Left lung (tissue), 10 donors: ENCODE measurements around the gene RAB13. TPM values are rescaled to one million over a fixed set of nuclear protein-coding genes. Genes with fewer than 3 reads are reported as not detected.
"Not testable (repeated sequence)": the region's sequence is repeated elsewhere in the genome, so short reads cannot be mapped to it uniquely, and the experiment has no call there.

Experiments used
- ATAC-seq: fragments of 200-7000 bp; cut with Tn5 transposase; one replicate; pipeline ENCODE4 v1.9.1; 2020; ENCODE audit warnings: moderate library complexity
- DNase-seq, 4 donors: peaks; one replicate each; pipeline ENCODE4 v3.0.0-alpha.2; 2013 to 2020
- H3K27ac ChIP-seq, 2 donors: fragments of 200-600 bp; sonication (generic) in 1 of 2; one replicate each; pipeline versions ENCODE4 v1.5.0 to v1.8.0; 2020 to 2021
- H3K27me3 ChIP-seq, 2 donors: fragments of 200-600 bp; sonication (generic) in 1 of 2; one replicate each; pipeline versions ENCODE4 v1.5.0 to v1.8.0; 2020 to 2021
- H3K36me3 ChIP-seq, 2 donors: fragments of 200-600 bp; sonication (generic) in 1 of 2; one replicate each; pipeline versions ENCODE4 v1.5.0 to v1.8.0; 2020 to 2021
- H3K4me1 ChIP-seq, 2 donors: fragments of 200-600 bp; one replicate each; pipeline ENCODE4 v1.8.0; 2021
- H3K4me3 ChIP-seq, 2 donors: fragments of 200-600 bp; sonication (generic) in 1 of 2; one replicate each; pipeline versions ENCODE4 v1.5.0 to v1.8.0; 2020 to 2021; ENCODE audit warnings: mild to moderate bottlenecking in 1 of 2
- H3K9me3 ChIP-seq, 2 donors: fragments of 200-600 bp; sonication (generic) in 1 of 2; one replicate each; pipeline versions ENCODE4 v1.5.0 to v1.8.0; 2020 to 2021
- intact Hi-C, 2 donors: fragments of 100-400 bp; cut with DNase I; formaldehyde crosslinking; loops; one replicate each; pipeline versions ENCODE4 v1.11.2 to v1.14.2; 2022
- polyA plus RNA-seq, 6 donors: library from polyadenylated mRNA; unstranded; fragments of 120-200 nt; gene quantifications; one replicate each; pipeline ENCODE4 v1.2.1, GENCODE V29; 2013; ENCODE audit not compliant: insufficient read length in 6 of 6
- total RNA-seq, 2 donors: library from RNA; stranded (reverse); fragmentation: NEBNext Ultra II Directional; extraction: Animal tissue kit (Norgen Biotek cat#: 25700); gene quantifications; one replicate each; pipeline ENCODE4 v1.2.1, GENCODE V29; 2021
- TF ChIP-seq, protein P1 (sequence below), 2 donors: fragments of 200-600 bp; sonication (generic) in 1 of 2; IDR thresholded peaks; one replicate each; pipeline versions ENCODE4 v1.5.0 to v1.8.0; 2021; ENCODE audit warnings: antibody characterized with exemption in 2 of 2
- donor health status: DM: no; HTN: yes; CAD: no.
- donor health status: DM: no; HTN: no; CAD: no.

The RAB13 gene
- total and polyA plus RNA-seq, 8 donors, result 122 to 171 (median 157) TPM

DNA sequence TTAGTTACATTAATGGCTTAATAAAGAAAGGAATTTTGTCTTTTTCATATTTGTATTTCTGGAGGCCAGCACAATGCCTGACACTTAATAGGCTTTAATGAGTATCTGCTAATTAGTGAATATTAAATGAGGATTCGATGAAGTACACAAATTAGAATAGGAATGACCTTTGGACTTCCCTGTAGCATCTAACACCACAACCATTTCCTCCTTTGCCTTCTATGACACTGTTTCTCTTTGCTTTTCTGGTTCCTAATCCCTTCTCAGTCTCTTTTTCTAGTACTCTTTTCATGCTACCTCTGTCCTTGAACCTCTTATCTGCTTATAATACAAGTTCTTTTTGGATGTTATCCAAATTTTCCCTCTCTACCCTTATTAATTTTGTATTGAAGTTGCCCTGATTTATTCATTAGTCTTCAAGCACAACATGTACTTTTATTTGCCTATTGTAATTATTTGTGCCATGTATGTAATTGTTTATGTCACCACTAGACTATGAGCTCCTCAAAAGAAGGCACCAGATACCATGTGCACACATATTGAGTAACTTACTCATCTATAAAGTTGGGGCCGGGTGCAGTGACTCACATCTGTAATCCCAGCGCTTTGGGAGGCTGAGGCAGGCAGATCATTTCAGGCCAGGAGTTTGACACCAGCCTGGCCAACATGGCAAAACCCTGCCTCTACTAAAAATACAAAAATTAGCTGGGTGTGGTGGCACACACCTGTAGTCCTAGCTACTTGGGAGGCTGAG, 28.2 kb upstream of the RAB13 start:
- intact Hi-C loops, result no loop called here
- Histone ChIP-seq H3K9me3 (no peaks in the 10 kb centered on the region), H3K27me3 (no peaks in the 10 kb centered on the region), H3K4me3 (no peak overlapping the region), H3K4me1 (no peaks in the 10 kb centered on the region), H3K36me3 (no peaks in the 10 kb centered on the region), H3K27ac (no peak overlapping the region)
- DNase-seq (no peak), ATAC-seq (no peak)
- TF ChIP-seq, protein P1, sequence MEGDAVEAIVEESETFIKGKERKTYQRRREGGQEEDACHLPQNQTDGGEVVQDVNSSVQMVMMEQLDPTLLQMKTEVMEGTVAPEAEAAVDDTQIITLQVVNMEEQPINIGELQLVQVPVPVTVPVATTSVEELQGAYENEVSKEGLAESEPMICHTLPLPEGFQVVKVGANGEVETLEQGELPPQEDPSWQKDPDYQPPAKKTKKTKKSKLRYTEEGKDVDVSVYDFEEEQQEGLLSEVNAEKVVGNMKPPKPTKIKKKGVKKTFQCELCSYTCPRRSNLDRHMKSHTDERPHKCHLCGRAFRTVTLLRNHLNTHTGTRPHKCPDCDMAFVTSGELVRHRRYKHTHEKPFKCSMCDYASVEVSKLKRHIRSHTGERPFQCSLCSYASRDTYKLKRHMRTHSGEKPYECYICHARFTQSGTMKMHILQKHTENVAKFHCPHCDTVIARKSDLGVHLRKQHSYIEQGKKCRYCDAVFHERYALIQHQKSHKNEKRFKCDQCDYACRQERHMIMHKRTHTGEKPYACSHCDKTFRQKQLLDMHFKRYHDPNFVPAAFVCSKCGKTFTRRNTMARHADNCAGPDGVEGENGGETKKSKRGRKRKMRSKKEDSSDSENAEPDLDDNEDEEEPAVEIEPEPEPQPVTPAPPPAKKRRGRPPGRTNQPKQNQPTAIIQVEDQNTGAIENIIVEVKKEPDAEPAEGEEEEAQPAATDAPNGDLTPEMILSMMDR (IDR thresholded peaks at IDR 0.05), result no peak

DNA sequence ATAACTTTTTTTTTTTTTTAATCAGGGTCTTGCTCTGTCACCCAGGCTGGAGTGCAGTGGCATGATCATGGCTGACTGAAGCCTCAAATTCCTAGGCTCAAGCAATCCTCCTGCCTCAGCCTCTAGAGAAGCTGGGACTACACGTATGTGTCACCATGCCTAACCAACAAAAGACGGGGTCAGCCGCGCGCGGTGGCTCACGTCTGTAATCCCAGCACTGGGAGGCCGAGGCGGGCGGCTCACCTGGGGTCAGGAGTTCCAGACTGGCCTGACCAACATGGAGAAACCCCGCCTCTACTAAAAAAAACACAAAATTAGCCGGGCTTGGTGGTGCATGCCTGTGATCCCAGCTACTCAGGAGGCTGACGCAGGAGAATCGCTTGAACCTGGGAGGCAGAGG, 26.4 kb upstream of the RAB13 start:
- H3K4me3 ChIP-seq, intact Hi-C loops, ATAC-seq, H3K9me3 ChIP-seq, H3K27ac ChIP-seq, H3K4me1 ChIP-seq, DNase-seq, H3K27me3 ChIP-seq, H3K36me3 ChIP-seq: not testable (repeated sequence)

DNA sequence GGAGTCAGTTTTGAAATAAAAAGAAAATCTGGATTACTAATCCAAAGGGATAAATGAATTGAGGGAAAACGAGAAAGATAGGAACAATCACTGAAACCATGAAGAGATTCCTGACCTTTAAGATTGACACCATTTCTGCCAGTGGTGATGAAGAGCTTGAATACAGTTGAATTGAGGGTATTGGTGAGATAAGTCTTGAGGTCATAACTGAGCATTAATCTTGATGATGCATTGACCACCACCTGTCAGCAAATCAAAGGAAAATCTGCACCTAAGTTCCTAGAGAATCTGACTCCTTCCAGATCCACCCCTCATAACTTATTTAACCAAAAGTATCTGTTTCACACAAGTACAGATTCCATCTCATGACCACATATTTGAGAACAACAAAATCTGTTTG, 26.0 kb upstream of the RAB13 start:
- Histone ChIP-seq H3K27ac (no peak overlapping the region), H3K9me3 (no peaks in the 10 kb centered on the region), H3K4me1 (no peaks in the 10 kb centered on the region), H3K4me3 (no peak overlapping the region), H3K27me3 (no peaks in the 10 kb centered on the region), H3K36me3 (no peaks in the 10 kb centered on the region)
- ATAC-seq, result no peak
- TF ChIP-seq, protein P1 (IDR thresholded peaks at IDR 0.05), result no peak
- intact Hi-C loops, result no loop called here
- DNase-seq, result no peak

DNA sequence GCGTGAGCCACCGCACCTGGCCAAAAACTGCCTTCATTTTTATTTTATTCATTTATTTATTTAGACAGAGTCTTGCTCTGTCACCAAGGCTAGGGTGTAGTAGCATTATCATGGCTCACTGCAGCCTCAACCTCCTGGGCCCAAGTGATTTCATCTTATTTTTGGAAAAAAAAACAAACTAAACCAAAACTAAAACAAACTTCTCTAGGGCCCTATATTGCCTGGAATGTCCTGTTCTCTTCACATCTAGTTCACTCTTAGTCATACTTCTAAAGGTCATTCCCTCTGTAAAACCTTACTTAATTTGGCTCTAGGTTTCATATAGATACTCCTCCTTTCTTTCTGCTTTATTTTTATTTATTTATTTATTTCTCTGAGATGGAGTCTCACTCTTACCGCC, 20.0 kb upstream of the RAB13 start:
- Histone ChIP-seq H3K4me1 (no peaks in the 10 kb centered on the region), H3K36me3 (no peaks in the 10 kb centered on the region), H3K4me3 (no peak overlapping the region), H3K27me3 (no peaks in the 10 kb centered on the region), H3K27ac (no peak overlapping the region), H3K9me3 (no peaks in the 10 kb centered on the region)
- intact Hi-C loops, result no loop called here
- ATAC-seq, result no peak
- TF ChIP-seq, protein P1 (IDR thresholded peaks at IDR 0.05), result no peak
- DNase-seq, result no peak

GRCh38 chr1:154000420-154000819, 14.3 kb upstream of the RAB13 start:
- intact Hi-C loops, result no loop called here
- no peak for DNase-seq

GRCh38 chr1:153996882-153997281, 10.7 kb upstream of the RAB13 start:
- H3K27me3 ChIP-seq, H3K9me3 ChIP-seq, intact Hi-C loops, H3K27ac ChIP-seq, ATAC-seq, H3K4me3 ChIP-seq, DNase-seq: not testable (repeated sequence)
- Histone ChIP-seq H3K4me1 (peaks cover 9 to 19% of the 10 kb centered on the region in 2 donors), H3K36me3 (peaks cover 0 to 44% of the 10 kb centered on the region in 2 donors)

More at GRCh38 chr1:154000420-154000819, 14.3 kb upstream of the RAB13 start:
- no peak for ATAC-seq
- Histone ChIP-seq H3K4me3 (no peak overlapping the region), H3K36me3 (peaks cover 0 to 9% of the 10 kb centered on the region in 2 donors), H3K4me1 (no peaks in the 10 kb centered on the region), H3K27me3 (no peaks in the 10 kb centered on the region), H3K27ac (no peak overlapping the region), H3K9me3 (no peaks in the 10 kb centered on the region)
- TF ChIP-seq, protein P1 (IDR thresholded peaks at IDR 0.05), result no peak
